ENCODE results near the gene MPV17L2.

GRCh38 chr19:18225355-18225701, 32.3 kb downstream of the MPV17L2 start:
- TF ChIP-seq, protein P1, sequence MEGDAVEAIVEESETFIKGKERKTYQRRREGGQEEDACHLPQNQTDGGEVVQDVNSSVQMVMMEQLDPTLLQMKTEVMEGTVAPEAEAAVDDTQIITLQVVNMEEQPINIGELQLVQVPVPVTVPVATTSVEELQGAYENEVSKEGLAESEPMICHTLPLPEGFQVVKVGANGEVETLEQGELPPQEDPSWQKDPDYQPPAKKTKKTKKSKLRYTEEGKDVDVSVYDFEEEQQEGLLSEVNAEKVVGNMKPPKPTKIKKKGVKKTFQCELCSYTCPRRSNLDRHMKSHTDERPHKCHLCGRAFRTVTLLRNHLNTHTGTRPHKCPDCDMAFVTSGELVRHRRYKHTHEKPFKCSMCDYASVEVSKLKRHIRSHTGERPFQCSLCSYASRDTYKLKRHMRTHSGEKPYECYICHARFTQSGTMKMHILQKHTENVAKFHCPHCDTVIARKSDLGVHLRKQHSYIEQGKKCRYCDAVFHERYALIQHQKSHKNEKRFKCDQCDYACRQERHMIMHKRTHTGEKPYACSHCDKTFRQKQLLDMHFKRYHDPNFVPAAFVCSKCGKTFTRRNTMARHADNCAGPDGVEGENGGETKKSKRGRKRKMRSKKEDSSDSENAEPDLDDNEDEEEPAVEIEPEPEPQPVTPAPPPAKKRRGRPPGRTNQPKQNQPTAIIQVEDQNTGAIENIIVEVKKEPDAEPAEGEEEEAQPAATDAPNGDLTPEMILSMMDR (IDR thresholded peaks at IDR 0.05) = no peak
- TF ChIP-seq POLR2AphosphoS5 (IDR thresholded peaks at IDR 0.05; ENCODE audit: low read depth, low read length) = no peak
